Measurements from ENCODE around the gene DACH2.

The DACH2 gene

GRCh38 chrX:86329174-86329573 lies 180.9 kb downstream of the DACH2 start:
- no peak for DNase-seq

GRCh38 chrX:86348669-86349068 lies 200.4 kb downstream of the DACH2 start:
- no peak for DNase-seq

DNA sequence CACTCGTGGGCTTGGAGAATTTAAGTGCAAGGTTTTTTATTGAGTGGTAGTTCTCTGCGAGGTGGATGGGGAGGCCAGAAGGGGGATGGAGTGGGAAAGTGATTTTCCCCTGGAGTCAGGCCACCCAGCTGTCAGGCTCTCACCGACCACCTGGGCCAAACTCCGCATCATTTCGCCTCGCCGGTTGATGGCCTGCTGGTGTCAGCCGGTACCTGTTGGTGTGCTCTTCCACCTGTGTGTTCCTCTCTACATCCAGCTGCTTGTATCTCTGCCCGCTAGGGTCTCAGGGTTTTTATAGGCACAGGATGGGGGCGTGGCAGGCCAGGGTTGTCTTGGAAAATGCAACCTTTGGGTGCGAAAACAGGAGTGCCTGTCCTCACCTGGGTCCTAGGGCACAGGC lies 200.9 kb downstream of the DACH2 start:
- DNase-seq: no peak

DNA sequence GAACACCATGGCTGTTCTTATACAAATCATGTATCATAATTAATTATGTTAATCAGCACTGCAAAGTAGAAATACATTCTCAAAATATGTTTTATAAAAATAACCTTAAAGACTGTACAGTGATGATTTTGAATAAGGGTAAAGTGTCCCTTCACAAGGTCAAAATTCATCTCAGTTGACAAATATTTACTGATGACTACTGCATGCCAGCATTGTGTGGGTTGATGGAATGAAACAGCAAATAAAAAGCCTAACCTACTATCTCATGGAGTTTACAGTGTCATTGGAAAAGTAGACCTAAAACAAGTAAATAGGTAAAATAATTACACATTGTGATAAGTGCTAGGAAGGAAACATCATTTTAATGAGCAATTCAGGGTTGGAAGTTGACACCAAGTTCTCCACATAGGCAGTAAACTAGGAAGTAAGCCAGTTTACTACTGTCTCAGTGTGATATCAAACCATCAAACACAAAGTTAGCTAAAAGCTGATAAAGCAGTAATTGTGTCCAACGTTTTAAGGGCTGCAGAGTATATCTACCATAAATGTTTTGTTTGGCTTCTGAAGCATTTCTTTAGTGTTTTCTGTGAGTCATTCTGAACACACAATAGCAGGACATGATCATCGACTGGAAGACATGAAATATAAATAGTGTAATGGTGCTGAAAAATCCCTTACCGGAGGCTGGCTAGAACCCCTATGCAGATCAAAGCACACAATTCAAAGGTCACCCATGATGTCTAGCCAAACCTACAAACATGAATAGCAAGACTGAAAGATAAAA lies 221.8 kb downstream of the DACH2 start:
- no peak for DNase-seq

DNA sequence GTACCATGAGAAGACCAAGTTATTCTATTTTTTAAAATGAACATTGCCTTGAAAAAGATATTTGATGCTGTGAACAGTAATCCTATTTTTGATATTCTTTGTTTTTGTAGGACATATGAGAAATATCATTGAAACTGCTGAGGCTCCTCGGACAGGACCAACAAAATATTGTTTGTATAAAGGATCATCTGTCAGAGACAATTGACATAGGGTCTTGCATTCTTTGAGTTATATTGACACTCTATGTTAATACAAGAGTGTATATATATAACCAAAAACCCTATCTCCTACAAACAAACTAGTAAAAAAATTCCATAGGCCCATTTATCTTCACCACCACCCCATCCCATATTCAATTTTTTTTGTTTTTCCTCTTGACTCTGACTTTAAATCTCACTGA lies 222.7 kb downstream of the DACH2 start:
- no peak for DNase-seq

- no peak for DNase-seq
These were observed 231.0 kb downstream of the DACH2 start for GRCh38 chrX:86379209-86379608.

- DNase-seq: no peak
These were observed 235.7 kb downstream of the DACH2 start for GRCh38 chrX:86383681-86384540.

- DNase-seq: no peak
These were observed 259.1 kb downstream of the DACH2 start for GRCh38 chrX:86407371-86407770.

- no peak for DNase-seq
These were observed 273.5 kb downstream of the DACH2 start for GRCh38 chrX:86421771-86422170.

- DNase-seq: no peak
These were observed 287.9 kb downstream of the DACH2 start for GRCh38 chrX:86436116-86436515.

DNA sequence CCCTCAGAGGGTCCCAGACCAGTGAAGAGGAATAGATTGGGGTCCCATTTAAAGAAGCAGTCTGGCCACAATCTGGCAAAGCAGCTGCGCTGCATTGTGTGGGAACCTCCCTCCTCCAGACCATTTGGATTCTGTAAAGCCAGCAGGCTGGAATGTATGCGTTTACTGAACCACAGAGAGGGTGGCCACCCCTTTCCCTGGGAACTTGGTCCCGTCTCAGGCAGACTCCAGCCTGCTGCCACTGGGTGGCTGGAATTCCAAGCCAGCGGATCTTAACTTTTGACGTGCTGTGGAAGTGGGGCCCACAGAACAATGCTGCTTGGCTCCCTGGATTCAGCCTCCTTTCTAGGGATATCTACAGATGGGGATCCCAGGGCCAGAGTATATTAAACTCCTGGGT lies 307.2 kb downstream of the DACH2 start:
- DNase-seq: no peak

DNA sequence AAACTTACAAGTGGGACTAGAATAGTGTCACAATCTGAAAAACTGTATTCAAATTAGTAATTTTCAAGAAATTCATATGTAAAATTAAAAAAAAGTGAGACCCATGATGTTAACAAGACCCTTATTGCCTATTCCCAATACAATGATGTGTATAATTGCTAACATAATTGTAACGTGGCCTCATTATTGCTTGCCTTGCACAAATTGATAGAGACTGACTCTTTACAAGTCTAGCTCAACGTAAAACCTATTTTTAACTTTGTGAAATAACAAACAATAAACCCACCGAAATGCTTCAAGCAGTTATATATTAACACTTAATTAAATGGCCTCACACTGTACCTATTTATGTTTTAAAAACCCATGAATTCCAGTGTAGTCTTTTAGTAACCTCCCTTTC lies 312.5 kb downstream of the DACH2 start:
- DNase-seq: no peak

DNA sequence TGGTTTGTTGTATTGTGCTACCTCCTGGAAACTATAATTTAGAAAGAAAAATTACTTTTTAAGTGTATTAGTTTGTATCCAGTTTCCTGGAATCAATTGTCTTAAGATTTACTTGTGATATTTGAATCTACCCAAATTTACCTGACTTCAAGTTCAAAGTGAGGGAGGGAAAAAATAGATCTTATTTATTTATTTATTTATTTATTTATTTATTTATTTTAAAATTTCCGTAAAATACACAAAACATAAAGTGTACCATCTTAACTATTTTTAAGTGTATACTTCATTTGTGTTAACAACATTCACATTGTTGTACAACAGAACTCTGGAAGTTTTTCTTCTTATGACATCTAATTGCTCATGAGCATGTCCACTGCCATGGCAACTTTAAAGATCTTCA lies 356.0 kb downstream of the DACH2 start:
- no peak for DNase-seq

DNA sequence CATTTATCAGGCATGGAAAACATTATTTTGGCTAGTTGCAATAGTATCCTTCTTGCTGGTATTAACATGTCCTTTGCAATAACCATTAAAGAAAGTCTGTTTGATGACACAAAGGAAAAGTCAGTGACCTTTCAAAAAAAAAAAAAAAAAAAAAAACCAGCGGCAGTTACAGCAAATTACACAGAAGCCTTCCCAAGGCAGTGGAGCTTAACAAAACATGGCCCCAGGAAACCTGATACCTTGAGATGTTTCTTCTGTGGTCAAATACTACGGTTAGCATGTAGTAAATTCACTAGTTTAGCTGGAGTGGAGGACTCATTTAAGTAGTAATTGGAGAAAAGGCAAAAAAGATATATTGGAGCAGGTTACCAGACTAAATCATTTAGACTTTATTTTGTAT lies 359.1 kb downstream of the DACH2 start:
- no peak for DNase-seq

- DNase-seq: no peak
These were observed 431.5 kb downstream of the DACH2 start for GRCh38 chrX:86579777-86580176.

DNA sequence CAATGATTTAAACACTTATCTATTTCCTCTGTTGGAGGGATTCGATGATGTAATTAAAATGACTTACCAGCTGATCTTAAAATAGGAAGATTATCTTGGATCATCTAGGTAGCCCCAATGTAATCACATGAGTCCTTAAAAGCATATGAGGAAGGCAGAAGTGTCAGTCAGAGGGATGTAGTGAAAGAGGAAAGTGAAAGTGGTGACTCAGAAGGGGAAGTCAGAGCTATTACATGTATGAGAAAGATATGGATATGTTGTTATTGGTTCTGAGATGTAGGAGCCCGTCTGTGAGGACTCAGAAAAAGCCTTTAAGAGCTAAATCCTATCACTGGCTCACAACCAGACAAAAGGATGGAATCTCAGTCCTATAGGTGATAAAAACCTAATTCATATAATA lies 456.4 kb downstream of the DACH2 start:
- no peak for DNase-seq

DNA sequence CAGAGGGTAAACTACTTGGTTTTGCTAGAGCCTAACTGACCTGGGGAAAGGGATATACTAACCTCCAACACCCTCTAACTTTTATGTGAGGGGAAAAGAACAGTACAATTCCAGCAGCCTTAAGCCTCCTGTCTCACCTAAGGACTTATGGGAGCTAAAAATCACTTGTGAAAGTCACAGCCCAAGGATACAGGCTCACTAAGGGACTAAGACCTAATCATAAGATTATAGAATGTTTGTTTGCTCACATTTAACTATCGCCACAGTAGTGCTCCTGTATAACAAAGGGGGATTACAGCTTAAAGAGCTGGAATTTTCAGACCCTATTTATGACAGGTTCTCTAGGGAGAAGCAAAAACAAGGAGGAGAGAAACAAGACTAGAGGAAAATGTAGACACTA lies 548.7 kb downstream of the DACH2 start:
- no peak for DNase-seq

DNA sequence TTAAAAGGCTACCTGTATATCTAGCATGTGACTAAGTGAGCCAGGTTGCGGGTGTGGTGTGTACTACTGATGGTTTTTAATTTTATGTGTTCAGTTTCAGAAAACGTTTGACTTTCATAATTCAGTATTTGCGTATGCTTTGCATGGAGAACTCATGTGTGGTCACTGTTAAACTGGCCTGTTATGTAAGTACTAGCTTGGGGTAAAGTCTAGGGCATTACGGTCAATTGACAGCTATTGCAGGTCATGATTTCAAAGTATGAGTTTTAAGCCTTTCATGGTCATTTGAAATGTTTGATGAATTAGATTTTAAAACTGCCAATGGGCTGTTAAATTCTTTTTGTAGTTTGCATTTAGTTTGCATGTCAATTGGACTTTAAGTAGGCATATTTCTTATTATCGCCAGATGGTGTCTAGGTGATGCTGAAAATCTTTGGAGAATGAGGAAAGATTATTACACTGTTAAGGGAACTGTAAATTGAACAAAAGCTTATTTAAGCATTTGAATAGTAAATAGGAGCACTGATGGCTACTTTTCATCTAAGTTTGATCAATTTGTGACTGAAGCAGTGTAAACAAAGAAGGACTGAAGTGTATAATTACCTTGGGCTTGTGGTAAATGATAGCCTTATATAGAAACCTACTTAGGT lies 563.4 kb downstream of the DACH2 start:
- DNase-seq: no peak

GRCh38 chrX:86714441-86714840 lies 566.2 kb downstream of the DACH2 start:
- DNase-seq: no peak

- no peak for DNase-seq
These were observed 576.0 kb downstream of the DACH2 start for GRCh38 chrX:86724277-86724676.

DNA sequence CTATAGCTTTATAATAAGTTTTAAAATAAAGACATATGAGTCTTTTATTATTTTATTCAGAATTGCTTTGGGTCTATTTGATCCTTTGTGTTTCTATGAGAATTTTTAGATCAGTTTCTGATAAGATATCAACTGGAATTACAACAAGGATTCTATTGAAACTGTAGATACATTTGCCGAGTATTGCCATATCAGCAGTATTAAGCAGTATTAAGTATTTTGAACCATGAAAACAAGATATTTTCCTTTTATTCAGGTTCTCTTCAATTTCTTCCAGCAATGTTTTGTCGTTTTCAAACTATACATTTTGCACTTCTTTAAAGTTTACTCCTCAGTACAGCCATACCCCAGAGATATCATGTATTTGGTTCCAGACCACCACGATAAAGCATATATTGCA lies 598.8 kb downstream of the DACH2 start:
- no peak for DNase-seq

GRCh38 chrX:86805241-86805640 lies 657.0 kb downstream of the DACH2 start:
- no peak for DNase-seq

GRCh38 chrX:86806786-86807185 lies 658.5 kb downstream of the DACH2 start:
- no peak for DNase-seq

GRCh38 chrX:86809651-86810050 lies 661.4 kb downstream of the DACH2 start:
- no peak for DNase-seq

Measured in HCEC 1CT (cell line).